WTC11 (cell line): Measurements from ENCODE around the gene ATP11A. TPM values are rescaled to one million over a fixed set of nuclear protein-coding genes. Genes with fewer than 3 reads are reported as not detected.

Source experiments
- ATAC-seq: fragments of 200-7000 bp; cut with Tn5 transposase; 2 replicates; pipeline ENCODE4 v1.10.0; 2021; ENCODE audit warnings: mild to moderate bottlenecking, moderate library complexity
- CTCF ChIA-PET: fragments of 300-600 bp; sonication (Branson Sonifier 250); formaldehyde crosslinking; loops from one replicate; lab custom pipeline; 2021; ENCODE audit warnings: antibody characterized with exemption; lab: Charles Lee
- POLR2A ChIA-PET: fragments of 350-600 bp; sonication (Branson Sonifier 250); formaldehyde crosslinking; loops from one replicate; lab custom pipeline; 2021; ENCODE audit warnings: antibody characterized with exemption; lab: Charles Lee
- DNase-seq: peaks from one replicate; pipeline ENCODE4 v3.0.0; 2021; ENCODE audit warnings: low spot score
- H3K27ac Mint-ChIP-seq: 2 replicates; pipeline ENCODE4 v1.8.0; 2021; ENCODE audit warnings: mixed read lengths
- H3K27me3 Mint-ChIP-seq: 2 replicates; pipeline ENCODE4 v1.8.0; 2021; ENCODE audit warnings: low read depth, mild to moderate bottlenecking, moderate library complexity, mixed read lengths
- H3K36me3 Mint-ChIP-seq: 2 replicates; pipeline ENCODE4 v1.8.0; 2021; ENCODE audit warnings: mixed read lengths
- H3K4me1 Mint-ChIP-seq: 2 replicates; pipeline ENCODE4 v1.8.0; 2022; ENCODE audit warnings: mixed read lengths
- H3K4me3 Mint-ChIP-seq: 2 replicates; pipeline ENCODE4 v1.8.0; 2021; ENCODE audit warnings: mild to moderate bottlenecking, moderate library complexity, mixed read lengths
- H3K9me3 Mint-ChIP-seq: 2 replicates; pipeline ENCODE4 v1.8.0; 2021; ENCODE audit warnings: mixed read lengths
- ATF1 ChIP-seq: sonication (generic); formaldehyde crosslinking; IDR thresholded peaks from 2 replicates; pipeline ENCODE4 v1.8.1; 2023; ENCODE audit warnings: mild to moderate bottlenecking, moderate library complexity, missing genetic modification reagents
- CREB1 ChIP-seq: sonication (generic); formaldehyde crosslinking; IDR thresholded peaks from 2 replicates; pipeline ENCODE4 v1.8.0; 2023; ENCODE audit warnings: mild to moderate bottlenecking, missing genetic modification reagents
- CREM ChIP-seq: sonication (generic); formaldehyde crosslinking; IDR thresholded peaks from 2 replicates; pipeline ENCODE4 v1.8.1; 2022; ENCODE audit warnings: mild to moderate bottlenecking, missing genetic modification reagents, moderate library complexity
- E2F1 ChIP-seq: sonication (generic); formaldehyde crosslinking; IDR thresholded peaks from 2 replicates; pipeline ENCODE4 v1.8.0; 2022; ENCODE audit warnings: mild to moderate bottlenecking, missing genetic modification reagents
- ELF4 ChIP-seq: sonication (generic); formaldehyde crosslinking; IDR thresholded peaks from 2 replicates; pipeline ENCODE4 v1.8.1; 2022; ENCODE audit warnings: low read depth, mild to moderate bottlenecking, moderate library complexity, missing genetic modification reagents
- ERG ChIP-seq: fragments of 250-450 bp; sonication (Bioruptor Pico); IDR thresholded peaks from 2 replicates; pipeline ENCODE4 v1.8.0; 2021; ENCODE audit warnings: mild to moderate bottlenecking
- FOXJ3 ChIP-seq: sonication (generic); formaldehyde crosslinking; IDR thresholded peaks from 2 replicates; pipeline ENCODE4 v1.9.0; 2021; ENCODE audit warnings: missing genetic modification reagents, mild to moderate bottlenecking, borderline replicate concordance
- FOXP4 ChIP-seq: sonication (generic); formaldehyde crosslinking; IDR thresholded peaks from 2 replicates; pipeline ENCODE4 v1.8.0; 2022; ENCODE audit warnings: mild to moderate bottlenecking, missing genetic modification reagents
- GABPB1 ChIP-seq: sonication (generic); formaldehyde crosslinking; IDR thresholded peaks from 2 replicates; pipeline ENCODE4 v1.8.1; 2023; ENCODE audit warnings: mild to moderate bottlenecking, missing genetic modification reagents
- IRF2 ChIP-seq: sonication (generic); formaldehyde crosslinking; IDR thresholded peaks from 2 replicates; pipeline ENCODE4 v1.8.0; 2022; ENCODE audit warnings: low read depth, missing genetic modification reagents, borderline replicate concordance
- JAZF1 ChIP-seq: fragments of 250-450 bp; sonication (Bioruptor Pico); IDR thresholded peaks from 2 replicates; pipeline ENCODE4 v1.9.0; 2021; ENCODE audit warnings: moderate library complexity, mild to moderate bottlenecking, inconsistent platforms
- KAT7 ChIP-seq: sonication (generic); formaldehyde crosslinking; IDR thresholded peaks from 2 replicates; pipeline ENCODE4 v1.8.1; 2023; ENCODE audit warnings: missing genetic modification reagents, mild to moderate bottlenecking, borderline replicate concordance
- NFYB ChIP-seq: sonication (generic); formaldehyde crosslinking; conservative IDR thresholded peaks from 2 replicates; pipeline ENCODE4 v1.8.0; 2022; ENCODE audit warnings: low read depth, missing genetic modification reagents
- NR1H2 ChIP-seq: sonication (generic); formaldehyde crosslinking; IDR thresholded peaks from 2 replicates; pipeline ENCODE4 v1.9.0; 2021; ENCODE audit warnings: mild to moderate bottlenecking, moderate library complexity, missing genetic modification reagents
- OVOL2 ChIP-seq: fragments of 250-450 bp; sonication (Bioruptor Pico); IDR thresholded peaks from 2 replicates; pipeline ENCODE4 v1.9.0; 2021; ENCODE audit warnings: mild to moderate bottlenecking, borderline replicate concordance
- PRRX2 ChIP-seq: fragments of 250-450 bp; sonication (Bioruptor Pico); IDR thresholded peaks from 2 replicates; pipeline ENCODE4 v1.8.0; 2021; ENCODE audit warnings: mild to moderate bottlenecking
- RORB ChIP-seq: fragments of 250-450 bp; sonication (Bioruptor Pico); IDR thresholded peaks from 2 replicates; pipeline ENCODE4 v1.9.0; 2021; ENCODE audit warnings: mild to moderate bottlenecking
- SMAD3 ChIP-seq: sonication (generic); formaldehyde crosslinking; IDR thresholded peaks from 2 replicates; pipeline ENCODE4 v1.8.0; 2022; ENCODE audit warnings: missing genetic modification reagents, mild to moderate bottlenecking, borderline replicate concordance
- TEAD1 ChIP-seq: sonication (generic); formaldehyde crosslinking; IDR thresholded peaks from 2 replicates; pipeline ENCODE4 v1.8.0; 2022; ENCODE audit warnings: mild to moderate bottlenecking, missing genetic modification reagents
- ZNF317 ChIP-seq: sonication (generic); formaldehyde crosslinking; IDR thresholded peaks from 2 replicates; pipeline ENCODE4 v1.8.1; 2023; ENCODE audit warnings: low read depth, mild to moderate bottlenecking, moderate library complexity, missing genetic modification reagents, borderline replicate concordance
- ZNF416 ChIP-seq: fragments of 250-450 bp; sonication (Bioruptor Pico); IDR thresholded peaks from 2 replicates; pipeline ENCODE4 v1.9.0; 2021; ENCODE audit warnings: mild to moderate bottlenecking, inconsistent platforms
- ZNF423 ChIP-seq: fragments of 250-450 bp; sonication (Bioruptor Pico); IDR thresholded peaks from 2 replicates; pipeline ENCODE4 v2.1.2; 2022; ENCODE audit warnings: mild to moderate bottlenecking, moderate library complexity
- total RNA-seq: library from RNA; stranded (reverse); gene quantifications from 3 replicates; pipeline ENCODE4 v1.2.3, GENCODE V29; 2021
- TF ChIP-seq, protein P1 (sequence below): sonication (generic); formaldehyde crosslinking; IDR thresholded peaks from 2 replicates; pipeline ENCODE4 v1.8.1; 2023; ENCODE audit warnings: mild to moderate bottlenecking, missing genetic modification reagents, moderate library complexity
- TF ChIP-seq, protein P2 (sequence below): fragments of 250-450 bp; sonication (Bioruptor Pico); IDR thresholded peaks from 2 replicates; pipeline ENCODE4 v1.9.0; 2021; ENCODE audit warnings: mild to moderate bottlenecking

Gene ATP11A
- total RNA-seq, 1 experiment from 2014 or later: 100 TPM

GRCh38 chr13:112732679-112733078 is 42.8 kb downstream of the ATP11A start:
- Mint-ChIP-seq H3K4me1 (peaks cover 94% of the 10 kb centered on the region), H3K9me3 (no peaks in the 10 kb centered on the region), H3K27ac (peak overlapping the region; percentile 100), H3K36me3 (no peaks in the 10 kb centered on the region), H3K4me3 (no peak overlapping the region; the same call in 1 of the 2 replicates), H3K27me3 (no peaks in the 10 kb centered on the region)
- TF ChIP-seq FOXP4 (CRISPR knock-in tag) (no peak), ZNF317 (CRISPR knock-in tag) (no peak), FOXJ3 (CRISPR knock-in tag) (no peak)
- TF ChIP-seq, protein P1, sequence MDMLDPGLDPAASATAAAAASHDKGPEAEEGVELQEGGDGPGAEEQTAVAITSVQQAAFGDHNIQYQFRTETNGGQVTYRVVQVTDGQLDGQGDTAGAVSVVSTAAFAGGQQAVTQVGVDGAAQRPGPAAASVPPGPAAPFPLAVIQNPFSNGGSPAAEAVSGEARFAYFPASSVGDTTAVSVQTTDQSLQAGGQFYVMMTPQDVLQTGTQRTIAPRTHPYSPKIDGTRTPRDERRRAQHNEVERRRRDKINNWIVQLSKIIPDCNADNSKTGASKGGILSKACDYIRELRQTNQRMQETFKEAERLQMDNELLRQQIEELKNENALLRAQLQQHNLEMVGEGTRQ: no peak
- CTCF ChIA-PET: interaction anchor here (1.0 to 1.9 kb wide), 3 partner anchors 20 to 297 kb away, joined by 3 to 13 read pairs (median 6); no protein-coding TSS in a partner anchor
- no peak for ATAC-seq
- DNase-seq: no peak
- POLR2A ChIA-PET: interaction anchor here (1.3 kb wide), 1 partner anchor 8 kb away, joined by 4 read pairs; no protein-coding TSS in a partner anchor

DNA sequence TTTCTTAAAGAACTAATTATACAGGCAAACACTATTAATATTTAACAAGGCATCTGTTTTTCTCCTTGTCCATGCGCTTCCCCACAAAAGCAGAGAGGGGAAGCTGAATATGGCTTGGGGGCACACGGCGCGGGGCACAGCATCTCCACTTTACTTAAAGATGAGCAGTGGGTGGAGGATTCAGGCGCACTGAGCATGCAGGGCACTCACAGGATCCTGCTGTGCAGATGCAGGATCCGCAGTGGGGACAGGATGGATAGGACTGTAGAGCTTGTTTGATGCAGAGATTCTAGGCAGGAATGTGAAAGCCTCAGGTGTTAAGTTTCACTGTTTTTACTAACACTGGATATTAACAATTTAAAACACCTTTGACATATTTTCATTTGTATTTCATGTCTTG is 43.3 kb downstream of the ATP11A start:
- peak overlapping the region; percentile 16; the same call in 1 of the 2 replicates for H3K4me3 Mint-ChIP-seq
- DNase-seq (peak; percentile 57), ATAC-seq (peak; percentile 53)
- H3K27me3 Mint-ChIP-seq: no peaks in the 10 kb centered on the region
- POLR2A ChIA-PET: interaction anchor here (1.3 to 1.4 kb wide), 2 partner anchors 8 to 21 kb away, joined by 4 to 10 read pairs; no protein-coding TSS in a partner anchor
- peaks cover 95% of the 10 kb centered on the region for H3K4me1 Mint-ChIP-seq
- H3K27ac Mint-ChIP-seq: peak overlapping the region; percentile 100
- H3K9me3 Mint-ChIP-seq: no peaks in the 10 kb centered on the region
- CTCF ChIA-PET: interaction anchor here (1.0 to 1.9 kb wide), 4 partner anchors 21 to 296 kb away, joined by 3 to 13 read pairs (median 6); no protein-coding TSS in a partner anchor
- H3K36me3 Mint-ChIP-seq: no peaks in the 10 kb centered on the region
- no peak for TF ChIP-seq ZNF416
- no peak for TF ChIP-seq NR1H2
- TF ChIP-seq ELF4 (CRISPR knock-in tag): no peak
- no peak for TF ChIP-seq IRF2 (CRISPR knock-in tag)
- TF ChIP-seq RORB (CRISPR knock-in tag): no peak
- TF ChIP-seq SMAD3 (CRISPR knock-in tag): no peak
- TF ChIP-seq ATF1 (CRISPR knock-in tag): no peak
- no peak for TF ChIP-seq KAT7 (CRISPR knock-in tag)
- TF ChIP-seq, protein P2, sequence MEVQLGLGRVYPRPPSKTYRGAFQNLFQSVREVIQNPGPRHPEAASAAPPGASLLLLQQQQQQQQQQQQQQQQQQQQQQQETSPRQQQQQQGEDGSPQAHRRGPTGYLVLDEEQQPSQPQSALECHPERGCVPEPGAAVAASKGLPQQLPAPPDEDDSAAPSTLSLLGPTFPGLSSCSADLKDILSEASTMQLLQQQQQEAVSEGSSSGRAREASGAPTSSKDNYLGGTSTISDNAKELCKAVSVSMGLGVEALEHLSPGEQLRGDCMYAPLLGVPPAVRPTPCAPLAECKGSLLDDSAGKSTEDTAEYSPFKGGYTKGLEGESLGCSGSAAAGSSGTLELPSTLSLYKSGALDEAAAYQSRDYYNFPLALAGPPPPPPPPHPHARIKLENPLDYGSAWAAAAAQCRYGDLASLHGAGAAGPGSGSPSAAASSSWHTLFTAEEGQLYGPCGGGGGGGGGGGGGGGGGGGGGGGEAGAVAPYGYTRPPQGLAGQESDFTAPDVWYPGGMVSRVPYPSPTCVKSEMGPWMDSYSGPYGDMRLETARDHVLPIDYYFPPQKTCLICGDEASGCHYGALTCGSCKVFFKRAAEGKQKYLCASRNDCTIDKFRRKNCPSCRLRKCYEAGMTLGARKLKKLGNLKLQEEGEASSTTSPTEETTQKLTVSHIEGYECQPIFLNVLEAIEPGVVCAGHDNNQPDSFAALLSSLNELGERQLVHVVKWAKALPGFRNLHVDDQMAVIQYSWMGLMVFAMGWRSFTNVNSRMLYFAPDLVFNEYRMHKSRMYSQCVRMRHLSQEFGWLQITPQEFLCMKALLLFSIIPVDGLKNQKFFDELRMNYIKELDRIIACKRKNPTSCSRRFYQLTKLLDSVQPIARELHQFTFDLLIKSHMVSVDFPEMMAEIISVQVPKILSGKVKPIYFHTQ (CRISPR knock-in tag): no peak
- no peak for TF ChIP-seq GABPB1
- TF ChIP-seq ERG (CRISPR knock-in tag): no peak
- TF ChIP-seq CREM (CRISPR knock-in tag): no peak
- no peak for TF ChIP-seq NFYB (CRISPR knock-in tag)
- no peak for TF ChIP-seq JAZF1 (CRISPR knock-in tag)
- peak; percentile 67; the same call in 1 of the 2 replicates for TF ChIP-seq ZNF423
- no peak for TF ChIP-seq OVOL2 (CRISPR knock-in tag)
- TF ChIP-seq FOXP4 (CRISPR knock-in tag): no peak
- no peak for TF ChIP-seq PRRX2 (CRISPR knock-in tag)
- TF ChIP-seq E2F1: no peak
- TF ChIP-seq TEAD1 (CRISPR knock-in tag): peak; percentile 92; the same call in 1 of the 2 replicates
- TF ChIP-seq CREB1 (CRISPR knock-in tag): no peak
